GM21786 (cell line): Measurements from ENCODE around the gene SH3TC1.

Experiments
- ATAC-seq: cut with Tn5 transposase; IDR thresholded peaks from one replicate; pipeline ENCODE4 v1.9.1; 2021; ENCODE audit not compliant: unreplicated experiment

Gene SH3TC1

GRCh38 chr4:8180310-8181093 is 18.6 kb upstream of the SH3TC1 start:
- ATAC-seq, result no peak

GRCh38 chr4:8181119-8181518 is 18.0 kb upstream of the SH3TC1 start:
- ATAC-seq, result no peak

- ATAC-seq, result no peak
Measured at GRCh38 chr4:8181844-8182243, 17.2 kb upstream of the SH3TC1 start.

- ATAC-seq, result no peak
Measured at GRCh38 chr4:8182294-8182693, 16.8 kb upstream of the SH3TC1 start.

- no peak for ATAC-seq
Measured at GRCh38 chr4:8182858-8183725, 16.0 kb upstream of the SH3TC1 start.

- no peak for ATAC-seq
Measured at GRCh38 chr4:8184061-8184460, 15.0 kb upstream of the SH3TC1 start.

DNA sequence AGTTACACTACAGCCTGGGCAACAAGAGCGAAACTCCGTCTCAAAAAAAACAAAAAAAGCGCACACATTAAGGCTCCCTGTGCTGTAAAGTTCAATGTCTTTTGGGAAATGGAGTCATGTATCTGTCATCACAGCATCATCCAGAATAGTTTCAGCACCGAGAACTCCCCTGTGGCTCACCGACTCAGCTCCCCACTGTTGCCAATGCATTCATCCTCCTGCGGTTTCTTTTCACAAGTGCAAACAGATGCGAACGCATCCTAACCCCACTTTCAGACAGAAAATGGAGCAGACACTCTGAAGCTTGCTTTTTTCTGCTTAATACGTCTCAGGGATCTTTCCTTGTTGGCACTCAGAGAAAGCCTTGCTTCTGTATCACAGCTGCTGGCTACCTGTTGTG is 13.8 kb upstream of the SH3TC1 start:
- no peak for ATAC-seq

DNA sequence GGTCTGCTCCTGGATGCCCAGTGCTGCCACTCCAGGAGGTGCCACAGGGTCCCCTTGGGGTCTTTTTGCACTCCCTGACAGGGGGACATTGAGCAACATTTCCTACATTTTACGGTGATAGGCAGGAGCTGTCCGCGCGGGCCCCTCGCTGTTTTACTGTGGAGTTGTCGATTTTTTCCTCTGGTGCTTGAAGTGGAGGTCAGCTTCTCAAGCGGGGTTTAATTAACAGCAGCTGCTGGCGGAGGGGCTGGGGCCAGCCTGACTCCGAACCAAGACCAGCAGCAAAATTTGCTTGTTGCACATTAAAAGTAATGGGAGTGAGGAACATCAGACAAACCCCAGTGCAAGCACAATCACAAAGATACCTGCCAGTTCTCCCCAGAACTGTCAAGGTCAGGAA is 13.2 kb upstream of the SH3TC1 start:
- ATAC-seq, result no peak

DNA sequence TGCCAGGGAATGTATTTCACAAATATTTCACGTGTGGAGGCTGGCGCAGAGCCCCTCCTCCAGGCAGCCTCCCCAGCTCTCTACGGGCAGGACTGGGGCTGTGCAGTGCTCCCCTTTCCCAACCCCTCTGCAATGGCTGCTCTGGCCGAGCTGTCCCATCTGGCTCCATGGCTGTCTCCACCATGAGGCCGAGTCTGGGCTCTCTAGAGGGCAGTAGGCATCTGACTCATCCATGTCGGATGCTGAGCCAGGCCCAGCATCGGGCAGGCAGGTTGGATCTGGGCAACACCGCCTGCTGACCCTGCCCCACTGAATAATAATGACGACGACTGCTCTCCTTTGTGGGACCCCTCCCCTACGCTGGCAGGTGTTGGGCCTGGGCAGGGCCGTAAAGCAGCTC is 11.0 kb upstream of the SH3TC1 start:
- no peak for ATAC-seq

GRCh38 chr4:8188743-8189550 is 10.1 kb upstream of the SH3TC1 start:
- no peak for ATAC-seq

GRCh38 chr4:8189551-8190466 is 9.3 kb upstream of the SH3TC1 start:
- ATAC-seq, result no peak

GRCh38 chr4:8191136-8191747 is 7.8 kb upstream of the SH3TC1 start:
- ATAC-seq, result peak; percentile 48

DNA sequence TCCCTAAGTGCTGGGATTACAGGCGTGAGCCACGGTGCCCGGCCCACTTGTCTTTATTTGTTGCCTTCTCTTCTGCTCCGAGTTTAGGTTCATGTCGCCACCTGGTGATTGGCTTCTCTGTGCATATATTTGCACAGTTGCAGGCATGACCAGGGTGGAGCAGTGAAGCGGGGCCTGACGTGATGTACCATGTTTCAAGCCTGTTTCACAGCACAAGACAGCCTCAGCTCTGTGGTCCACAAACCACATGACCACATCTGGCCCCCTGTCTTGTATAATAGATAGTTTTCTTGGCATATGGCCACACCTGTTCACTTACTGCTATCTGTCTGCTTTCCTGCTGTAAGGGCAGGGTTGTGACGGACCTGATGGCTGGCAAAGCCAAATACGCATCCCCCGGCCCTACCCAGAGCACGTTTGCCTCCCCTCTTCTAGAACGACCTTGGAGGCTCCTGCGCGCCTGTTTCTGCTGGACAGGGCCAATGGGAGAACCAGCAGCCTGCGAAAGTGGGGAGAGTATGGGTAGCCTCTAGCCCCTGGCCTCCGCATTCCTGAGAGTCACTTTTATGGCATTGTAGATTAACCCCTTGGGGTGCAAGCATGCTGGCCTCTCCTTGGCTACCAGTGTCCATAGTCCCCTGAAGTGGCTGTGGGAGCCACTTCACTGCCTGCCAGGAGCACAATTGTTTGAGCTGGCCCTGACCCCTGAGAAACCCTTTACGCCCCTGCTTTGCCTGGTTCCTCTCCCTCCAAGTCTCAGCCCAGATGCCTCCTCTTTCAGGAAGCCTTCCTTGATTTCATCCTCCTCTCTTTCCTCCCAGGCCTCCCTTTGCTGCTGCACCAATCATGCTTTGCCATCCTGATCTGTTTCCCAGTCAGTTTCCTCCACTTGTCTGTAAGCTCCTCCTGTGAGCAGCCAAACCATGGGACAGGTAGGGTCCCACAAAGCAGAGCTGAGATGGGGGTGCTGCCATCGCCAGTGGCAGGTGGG is 6.0 kb upstream of the SH3TC1 start:
- ATAC-seq, result peak; percentile 90

GRCh38 chr4:8194306-8195242 is 4.5 kb upstream of the SH3TC1 start:
- ATAC-seq, result no peak

DNA sequence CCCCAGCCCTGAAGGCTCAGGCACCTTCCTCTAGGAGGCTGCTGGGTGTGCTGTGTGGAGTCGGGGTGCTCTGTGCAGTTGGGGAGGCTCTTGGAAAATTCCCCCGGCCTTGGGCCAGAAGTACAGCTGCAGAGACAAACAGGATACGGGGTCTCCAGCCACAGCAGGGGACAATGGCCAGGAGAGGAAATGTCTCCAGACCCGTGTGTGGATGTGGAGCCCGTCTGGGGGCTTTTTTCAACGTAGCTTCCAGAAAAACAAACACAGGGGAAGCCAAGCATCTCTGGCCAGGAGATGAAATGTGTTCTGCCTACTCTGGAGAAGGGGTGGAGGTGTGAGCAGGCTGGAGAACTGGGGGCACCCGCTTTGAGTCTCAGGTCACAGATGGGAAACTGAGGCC is 3.7 kb upstream of the SH3TC1 start:
- no peak for ATAC-seq

DNA sequence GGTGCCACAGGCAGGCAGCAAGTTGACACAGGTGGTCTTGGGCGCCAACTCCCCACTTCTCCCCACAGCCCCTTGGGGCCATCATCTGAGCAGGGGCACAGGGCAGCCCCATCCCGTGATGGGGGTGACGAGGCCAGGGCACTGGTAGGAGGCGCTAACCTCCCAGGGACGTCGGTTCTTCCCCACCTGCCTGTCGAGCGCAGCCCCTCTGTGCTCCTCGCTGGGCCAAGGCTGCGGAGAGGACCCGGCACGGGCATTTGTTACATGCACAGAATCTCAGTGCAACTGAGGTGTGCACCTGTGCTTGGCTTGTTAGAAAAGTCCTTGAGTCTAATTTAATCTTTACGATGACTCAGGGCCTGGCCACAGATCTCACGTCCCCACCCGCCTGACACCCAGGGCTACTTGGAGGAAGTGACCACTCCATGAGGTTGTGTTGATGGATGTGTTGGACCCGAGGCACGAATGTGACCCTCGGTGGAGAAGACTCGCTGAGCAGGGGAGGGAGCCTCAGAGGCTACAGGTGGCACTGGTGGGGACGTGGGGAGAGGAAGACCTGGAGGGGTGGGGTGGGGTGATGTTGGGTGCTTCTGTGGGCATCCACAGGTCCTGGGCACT is 3.1 kb upstream of the SH3TC1 start:
- ATAC-seq, result no peak

DNA sequence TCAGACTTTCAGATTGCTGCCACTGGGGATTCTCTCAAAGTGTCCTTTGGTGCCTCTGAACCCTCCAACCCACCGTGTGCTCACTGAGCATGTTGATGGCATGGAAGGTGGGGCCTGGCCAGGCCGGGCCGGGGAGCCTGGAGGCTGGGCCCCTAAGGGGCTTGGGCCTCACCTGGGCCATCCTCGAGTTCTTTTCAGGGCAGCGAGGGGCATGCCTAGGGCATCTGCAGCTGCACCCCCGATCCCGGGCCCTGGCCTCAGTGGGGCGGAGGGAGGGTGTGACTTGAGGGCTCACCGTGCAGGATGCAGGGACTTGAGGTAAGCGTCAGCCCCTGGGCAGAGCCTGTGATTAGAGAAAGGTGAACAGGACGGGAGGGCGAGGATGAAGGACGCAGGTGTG is 1.6 kb upstream of the SH3TC1 start:
- no peak for ATAC-seq
